Measurements from ENCODE around the gene MAT2A.
"Not testable (repeated sequence)": the region's sequence is repeated elsewhere in the genome, so short reads cannot be mapped to it uniquely, and the experiment has no call there.

MAT2A gene

GRCh38 chr2:85524336-85524908 is 14.5 kb upstream of the MAT2A start:
- DNase-seq = no peak

- DNase-seq = no peak
These were observed 13.9 kb upstream of the MAT2A start for GRCh38 chr2:85525029-85525428.

- no peak for DNase-seq
These were observed 13.4 kb upstream of the MAT2A start for GRCh38 chr2:85525567-85525966.

GRCh38 chr2:85527787-85528186 is 11.2 kb upstream of the MAT2A start:
- no peak for DNase-seq

- DNase-seq = no peak
These were observed 10.6 kb upstream of the MAT2A start for GRCh38 chr2:85528355-85528754.

- DNase-seq = no peak
These were observed 9.2 kb upstream of the MAT2A start for GRCh38 chr2:85529809-85530208.

GRCh38 chr2:85531589-85531988 is 7.4 kb upstream of the MAT2A start:
- DNase-seq = no peak

GRCh38 chr2:85534099-85534498 is 4.9 kb upstream of the MAT2A start:
- DNase-seq = no peak

GRCh38 chr2:85534881-85535280 is 4.1 kb upstream of the MAT2A start:
- no peak for DNase-seq

GRCh38 chr2:85536479-85536878 is 2.5 kb upstream of the MAT2A start:
- DNase-seq = peak; percentile 83

GRCh38 chr2:85537600-85538506 is 1.1 kb upstream of the MAT2A start:
- DNase-seq = peak; percentile 33

- peak; percentile 68 for DNase-seq
These were observed 579 bp downstream of the MAT2A start for GRCh38 chr2:85539361-85540132.

GRCh38 chr2:85540133-85540648 is 1.2 kb downstream of the MAT2A start:
- DNase-seq = no peak

- no peak for DNase-seq
These were observed 2.3 kb downstream of the MAT2A start for GRCh38 chr2:85541262-85541661.

- no peak for DNase-seq
These were observed 2.9 kb downstream of the MAT2A start for GRCh38 chr2:85541753-85542457.

- no peak for DNase-seq
These were observed 3.8 kb downstream of the MAT2A start for GRCh38 chr2:85542777-85543176.

GRCh38 chr2:85544254-85544691 is 5.3 kb downstream of the MAT2A start:
- DNase-seq = not testable (repeated sequence)

GRCh38 chr2:85544915-85545779 is 6.2 kb downstream of the MAT2A start:
- DNase-seq = not testable (repeated sequence)

GRCh38 chr2:85545780-85546240 is 6.8 kb downstream of the MAT2A start:
- DNase-seq = no peak

- no peak for DNase-seq
These were observed 8.3 kb downstream of the MAT2A start for GRCh38 chr2:85547089-85547858.

Data from fibroblast of skin of right quadriceps (primary cell).